22Rv1 (cell line): Measurements from ENCODE around the gene RRAGB.
"Not testable (repeated sequence)": the region's sequence is repeated elsewhere in the genome, so short reads cannot be mapped to it uniquely, and the experiment has no call there.

Experiments
- H3K27ac ChIP-seq: fragments of 450-650 bp; 2 replicates; pipeline ENCODE4 v1.5.1; 2017
- ZFX ChIP-seq: fragments of 450-650 bp; IDR thresholded peaks from 2 replicates; pipeline ENCODE4 v1.6.1; 2017; ENCODE audit warnings: antibody characterized with exemption, borderline replicate concordance
- TF ChIP-seq, protein P1 (sequence below): fragments of 450-650 bp; IDR thresholded peaks from 2 replicates; pipeline ENCODE4 v1.5.1; 2017; ENCODE audit warnings: mild to moderate bottlenecking

The RRAGB gene, protein sequence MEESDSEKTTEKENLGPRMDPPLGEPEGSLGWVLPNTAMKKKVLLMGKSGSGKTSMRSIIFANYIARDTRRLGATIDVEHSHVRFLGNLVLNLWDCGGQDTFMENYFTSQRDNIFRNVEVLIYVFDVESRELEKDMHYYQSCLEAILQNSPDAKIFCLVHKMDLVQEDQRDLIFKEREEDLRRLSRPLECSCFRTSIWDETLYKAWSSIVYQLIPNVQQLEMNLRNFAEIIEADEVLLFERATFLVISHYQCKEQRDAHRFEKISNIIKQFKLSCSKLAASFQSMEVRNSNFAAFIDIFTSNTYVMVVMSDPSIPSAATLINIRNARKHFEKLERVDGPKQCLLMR

DNA sequence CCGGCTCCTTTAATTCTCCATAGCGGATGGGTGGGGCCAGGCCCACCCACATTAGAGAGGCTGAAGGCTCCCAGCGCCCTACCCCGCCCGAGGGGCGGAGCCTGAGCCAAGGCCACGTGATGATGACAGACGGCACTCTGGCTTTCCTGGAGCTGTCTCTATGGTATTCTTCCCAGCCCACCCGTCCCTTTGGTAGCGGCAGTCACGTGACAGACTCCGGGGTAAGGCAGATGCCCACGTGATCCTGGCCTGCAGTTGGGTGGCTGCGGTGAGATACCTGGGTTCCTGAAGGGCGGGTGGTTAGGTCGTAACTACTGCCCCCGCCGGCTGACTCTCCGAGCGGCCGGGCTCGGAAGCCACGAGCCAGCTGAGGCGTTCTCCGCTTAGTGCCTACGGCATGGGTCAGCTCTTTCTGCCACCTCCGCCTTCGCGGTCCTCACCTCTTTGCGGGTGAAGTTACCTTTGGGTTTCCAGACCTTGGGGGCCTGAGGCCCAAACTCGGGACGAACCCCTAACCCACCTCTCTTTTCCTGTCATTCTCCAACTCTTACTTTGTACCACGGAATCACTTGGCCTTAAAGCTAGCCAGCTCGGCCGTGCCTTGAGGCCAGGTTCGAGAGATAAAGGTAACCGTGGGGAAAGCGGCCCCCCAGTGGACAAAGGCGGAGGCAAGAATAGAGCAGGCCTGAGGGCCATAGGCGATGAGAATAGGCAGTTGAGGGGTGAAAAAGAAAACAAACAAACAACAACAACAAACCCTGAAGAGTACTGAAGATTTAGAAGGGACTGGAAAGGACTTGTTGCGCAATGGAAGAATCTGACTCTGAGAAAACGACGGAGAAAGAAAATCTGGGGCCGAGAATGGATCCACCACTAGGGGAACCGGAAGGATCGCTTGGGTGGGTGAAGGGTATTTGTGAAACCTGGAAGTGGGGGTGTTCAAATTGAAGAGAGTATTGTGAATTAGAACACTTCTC, at the start of gene RRAGB:
TSS of gene RRAGB (plus strand) at position 229 of the 977 bp plus-strand sequence. CDS start at position 808, 579 bp downstream.
- no peak for TF ChIP-seq ZFX
- TF ChIP-seq, protein P1, sequence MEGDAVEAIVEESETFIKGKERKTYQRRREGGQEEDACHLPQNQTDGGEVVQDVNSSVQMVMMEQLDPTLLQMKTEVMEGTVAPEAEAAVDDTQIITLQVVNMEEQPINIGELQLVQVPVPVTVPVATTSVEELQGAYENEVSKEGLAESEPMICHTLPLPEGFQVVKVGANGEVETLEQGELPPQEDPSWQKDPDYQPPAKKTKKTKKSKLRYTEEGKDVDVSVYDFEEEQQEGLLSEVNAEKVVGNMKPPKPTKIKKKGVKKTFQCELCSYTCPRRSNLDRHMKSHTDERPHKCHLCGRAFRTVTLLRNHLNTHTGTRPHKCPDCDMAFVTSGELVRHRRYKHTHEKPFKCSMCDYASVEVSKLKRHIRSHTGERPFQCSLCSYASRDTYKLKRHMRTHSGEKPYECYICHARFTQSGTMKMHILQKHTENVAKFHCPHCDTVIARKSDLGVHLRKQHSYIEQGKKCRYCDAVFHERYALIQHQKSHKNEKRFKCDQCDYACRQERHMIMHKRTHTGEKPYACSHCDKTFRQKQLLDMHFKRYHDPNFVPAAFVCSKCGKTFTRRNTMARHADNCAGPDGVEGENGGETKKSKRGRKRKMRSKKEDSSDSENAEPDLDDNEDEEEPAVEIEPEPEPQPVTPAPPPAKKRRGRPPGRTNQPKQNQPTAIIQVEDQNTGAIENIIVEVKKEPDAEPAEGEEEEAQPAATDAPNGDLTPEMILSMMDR, result peak; percentile 72
- peak within 1 kb of the TSS; percentile 61 for H3K27ac ChIP-seq

DNA sequence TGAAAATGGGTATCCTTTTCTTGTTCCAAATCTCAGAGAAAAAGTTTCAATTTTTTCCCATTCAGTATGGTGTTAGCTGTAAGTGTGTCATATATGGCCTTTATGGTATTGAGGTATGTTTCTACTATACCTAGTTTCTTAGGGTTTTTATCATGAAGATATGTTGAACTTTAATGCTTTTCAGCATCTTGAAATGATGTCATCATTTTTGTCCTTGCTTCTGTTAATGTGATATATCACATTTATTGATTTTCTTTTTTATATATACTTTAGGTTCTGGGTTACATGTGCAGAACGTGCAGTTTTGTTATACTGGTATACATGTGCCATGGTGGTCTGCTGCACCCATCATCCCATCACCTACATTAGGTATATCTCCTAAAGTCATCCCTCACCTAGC, 49.5 kb upstream of the RRAGB start:
- TF ChIP-seq, protein P1, result no peak
- TF ChIP-seq ZFX, result no peak

DNA sequence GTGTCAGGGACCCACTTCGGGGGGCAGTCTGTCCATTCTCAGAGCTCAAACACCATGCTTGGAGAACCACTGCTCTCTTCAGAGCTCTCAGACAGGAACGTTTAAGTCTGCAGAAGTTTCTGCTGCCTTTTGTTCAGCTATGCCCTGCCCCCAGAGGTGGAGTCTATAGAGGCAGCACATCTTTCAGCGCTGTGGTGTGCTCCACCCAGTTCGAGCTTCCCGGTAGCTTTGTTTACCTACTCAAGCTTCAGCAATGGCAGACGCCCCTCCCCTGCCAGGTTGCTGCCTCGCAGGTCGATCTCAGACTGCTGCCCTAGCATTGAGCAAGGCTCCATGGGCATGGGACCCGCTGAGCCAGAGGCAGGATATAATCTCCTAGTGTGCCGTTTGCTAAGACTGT, 29.0 kb upstream of the RRAGB start:
- H3K27ac ChIP-seq, result not testable (repeated sequence)

More for the DNA sequence above, 49.5 kb upstream of the RRAGB start:
- H3K27ac ChIP-seq, result no peak overlapping the region

DNA sequence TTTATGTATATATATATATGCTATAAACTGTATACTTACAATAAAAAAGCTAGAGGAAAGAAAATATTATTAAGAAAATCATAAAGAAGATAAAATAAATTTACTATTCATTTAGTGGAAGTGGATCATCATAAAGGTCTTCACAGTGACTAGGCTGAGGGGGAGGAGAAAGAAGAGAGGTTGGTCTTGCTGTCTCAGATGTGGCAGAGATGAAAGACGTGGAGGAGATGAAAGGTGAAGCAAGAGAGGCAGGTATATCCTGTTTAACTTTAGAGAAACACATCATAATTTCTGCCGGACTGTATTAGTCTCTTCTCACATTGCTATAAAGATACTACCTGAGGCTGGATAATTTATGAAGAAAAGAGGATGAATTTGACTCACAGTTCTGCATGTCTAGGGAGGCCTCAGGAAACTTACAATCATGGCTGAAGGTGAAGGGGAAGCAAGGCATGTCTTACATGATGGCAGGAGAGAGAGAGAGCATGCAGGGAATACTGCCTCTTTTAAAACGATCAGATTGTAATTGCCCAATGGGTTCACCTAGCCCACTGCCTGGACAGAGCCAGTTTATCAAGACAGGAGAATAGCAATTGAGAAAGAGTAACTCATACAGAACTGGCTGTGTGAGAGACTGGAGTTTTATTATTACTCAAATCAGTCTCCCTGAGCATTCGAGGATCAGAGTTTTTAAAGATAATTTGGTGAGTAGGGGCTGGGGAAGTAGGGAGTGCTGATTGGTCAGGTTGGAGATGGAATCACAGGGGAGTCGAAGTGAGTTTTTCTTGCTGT, 22.1 kb upstream of the RRAGB start:
- no peak overlapping the region for H3K27ac ChIP-seq
- no peak for TF ChIP-seq ZFX
- TF ChIP-seq, protein P1, result no peak

DNA sequence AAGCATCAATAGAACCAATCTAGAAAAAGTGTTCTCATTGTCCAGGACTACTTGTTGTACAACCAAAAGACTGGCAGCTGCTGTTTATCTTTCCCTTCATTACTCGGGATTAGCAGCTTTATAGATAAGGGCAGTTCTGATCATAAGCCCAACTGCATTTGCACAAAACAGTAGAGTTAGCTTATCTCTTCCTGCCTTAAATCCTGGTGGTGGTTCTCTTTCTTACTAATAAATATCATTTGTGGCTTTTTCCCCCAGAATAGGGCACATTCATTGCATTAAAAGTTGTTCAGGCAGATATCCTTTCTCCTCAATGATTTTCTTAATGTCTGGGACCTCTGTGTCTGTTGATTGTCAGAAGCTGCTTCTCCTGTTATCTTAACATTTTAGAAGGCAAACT, 20.2 kb upstream of the RRAGB start:
- TF ChIP-seq, protein P1, result no peak
- no peak for TF ChIP-seq ZFX

DNA sequence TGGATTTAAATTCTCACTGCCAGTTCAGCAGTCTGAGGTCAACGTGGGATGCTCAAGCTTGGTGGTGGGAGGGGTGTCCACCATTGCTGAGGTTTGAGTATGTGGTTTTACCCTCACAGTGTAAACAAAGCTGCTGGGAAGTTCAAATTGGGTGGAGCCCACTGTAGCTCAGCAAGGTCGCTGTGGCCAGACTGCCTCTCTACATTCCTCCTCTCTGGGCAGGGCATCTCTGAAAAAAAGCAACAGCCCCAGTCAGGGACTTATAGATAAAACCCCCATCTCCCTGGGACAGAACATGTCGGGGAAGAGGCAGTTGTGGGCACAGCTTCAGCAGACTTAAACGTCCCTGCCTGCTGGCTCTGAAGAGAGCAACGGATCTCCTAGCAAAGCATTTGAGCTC, 14.9 kb upstream of the RRAGB start:
- H3K27ac ChIP-seq, result no peak overlapping the region
- TF ChIP-seq, protein P1, result no peak
- no peak for TF ChIP-seq ZFX

More for the DNA sequence above, 20.2 kb upstream of the RRAGB start:
- no peak overlapping the region for H3K27ac ChIP-seq

DNA sequence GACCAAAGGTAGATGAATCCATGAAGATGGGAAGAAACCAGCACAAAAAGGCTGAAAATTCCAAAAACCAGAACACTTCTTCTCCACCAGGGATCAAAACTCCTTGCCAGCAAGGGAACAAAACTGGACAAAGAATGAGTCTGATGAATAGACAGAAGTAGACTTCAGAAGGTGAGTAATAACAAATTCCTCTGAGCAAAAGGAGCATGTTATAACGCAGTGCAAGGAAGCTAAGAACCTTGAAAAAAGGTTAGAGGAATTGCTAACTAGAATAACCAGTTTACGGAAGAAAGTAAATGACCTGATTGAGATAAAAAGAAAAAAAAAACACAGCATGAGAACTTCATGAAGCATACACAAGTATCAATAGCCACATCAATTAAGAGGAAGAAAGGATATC, 14.1 kb upstream of the RRAGB start:
- H3K27ac ChIP-seq, result not testable (repeated sequence)

DNA sequence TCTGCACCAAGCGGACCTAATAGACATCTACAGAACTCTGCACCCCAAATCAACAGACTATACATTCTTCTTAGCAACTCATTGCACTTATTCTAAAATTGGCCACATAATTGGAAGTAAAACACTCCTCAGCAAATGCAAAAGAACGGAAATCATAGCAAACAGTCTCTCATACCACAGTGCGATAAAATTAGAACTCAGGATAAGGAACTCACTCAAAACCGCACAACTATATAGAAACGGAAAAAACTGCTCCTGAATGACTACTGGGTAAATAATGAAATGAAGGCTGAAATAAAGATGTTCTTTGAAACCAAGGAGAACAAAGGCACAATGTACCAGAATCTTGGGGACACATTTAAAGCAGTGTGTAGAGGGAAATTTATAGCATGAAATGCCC, 12.5 kb upstream of the RRAGB start:
- not testable (repeated sequence) for H3K27ac ChIP-seq
